ENCODE results near the gene SETDB1. TPM values are rescaled to one million over a fixed set of nuclear protein-coding genes. Genes with fewer than 3 reads are reported as not detected.

SETDB1 gene
- total and polyA plus RNA-seq, 4 donors = 5.4 to 23.7 (median 14.0) TPM

GRCh38 chr1:150957666-150958065, 31.5 kb downstream of the SETDB1 start:
- Histone ChIP-seq H3K27me3 (ENCODE audit: control insufficient read depth in 4 of 4, insufficient read depth in 4 of 4, low read length in 3 of 4) (no peaks in the 10 kb centered on the region), H3K9ac (ENCODE audit: low read depth in 1 of 2, low read length in 2 of 2) (no peak overlapping the region), H3K27ac (ENCODE audit: low read depth in 1 of 2, low read length in 2 of 2) (no peak overlapping the region), H3K9me3 (ENCODE audit: control insufficient read depth in 4 of 4, low read length in 3 of 4) (no peaks in the 10 kb centered on the region), H3K4me1 (ENCODE audit: control insufficient read depth in 4 of 4, insufficient read depth in 4 of 4, low read length in 3 of 4) (peaks cover 0 to 4% (median 0%) of the 10 kb centered on the region in 4 donors), H3K4me3 (ENCODE audit: low read depth in 1 of 3, low read length in 3 of 3) (no peak overlapping the region), H3K36me3 (ENCODE audit: control insufficient read depth in 4 of 4, insufficient read depth in 3 of 4, low read depth in 1 of 4, low read length in 3 of 4) (peaks cover 7 to 42% (median 32%) of the 10 kb centered on the region in 4 donors)
- no peak for DNase-seq (ENCODE audit: low spot score)
- WGBS = 97% methylated on average over 11 of the region's 11 CpGs
- TF ChIP-seq, protein P1, sequence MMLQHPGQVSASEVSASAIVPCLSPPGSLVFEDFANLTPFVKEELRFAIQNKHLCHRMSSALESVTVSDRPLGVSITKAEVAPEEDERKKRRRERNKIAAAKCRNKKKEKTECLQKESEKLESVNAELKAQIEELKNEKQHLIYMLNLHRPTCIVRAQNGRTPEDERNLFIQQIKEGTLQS (IDR thresholded peaks at IDR 0.05) = no peak
- no peak for TF ChIP-seq SP1 (IDR thresholded peaks at IDR 0.05)

DNA sequence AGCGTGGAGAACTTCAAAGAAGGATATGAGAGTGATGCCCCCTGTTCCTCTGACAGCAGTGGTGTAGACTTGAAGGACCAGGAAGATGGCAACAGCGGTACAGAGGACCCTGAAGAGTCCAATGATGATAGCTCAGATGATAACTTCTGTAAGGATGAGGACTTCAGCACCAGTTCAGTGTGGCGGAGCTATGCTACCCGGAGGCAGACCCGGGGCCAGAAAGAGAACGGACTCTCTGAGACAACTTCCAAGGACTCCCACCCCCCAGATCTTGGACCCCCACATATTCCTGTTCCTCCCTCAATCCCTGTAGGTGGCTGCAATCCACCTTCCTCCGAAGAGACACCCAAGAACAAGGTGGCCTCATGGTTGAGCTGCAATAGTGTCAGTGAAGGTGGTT, 34.5 kb downstream of the SETDB1 start:
- peaks cover 0 to 5% (median 2%) of the 10 kb centered on the region in 4 donors for H3K4me1 ChIP-seq (ENCODE audit: control insufficient read depth in 4 of 4, insufficient read depth in 4 of 4, low read length in 3 of 4)
- H3K36me3 ChIP-seq (ENCODE audit: control insufficient read depth in 4 of 4, insufficient read depth in 3 of 4, low read depth in 1 of 4, low read length in 3 of 4) = peaks cover 10 to 50% (median 45%) of the 10 kb centered on the region in 4 donors
- H3K9me3 ChIP-seq (ENCODE audit: control insufficient read depth in 4 of 4, low read length in 3 of 4) = no peaks in the 10 kb centered on the region
- no peak overlapping the region for H3K27ac ChIP-seq (ENCODE audit: low read depth in 1 of 2, low read length in 2 of 2)
- no peak overlapping the region for H3K9ac ChIP-seq (ENCODE audit: low read depth in 1 of 2, low read length in 2 of 2)
- DNase-seq (ENCODE audit: low spot score) = no peak
- 98% methylated on average over 7 of the region's 7 CpGs for WGBS
- H3K4me3 ChIP-seq (ENCODE audit: low read depth in 1 of 3, low read length in 3 of 3) = no peak overlapping the region
- TF ChIP-seq MAX (IDR thresholded peaks at IDR 0.05) = no peak
- TF ChIP-seq YY1 (IDR thresholded peaks at IDR 0.05) = no peak
- TF ChIP-seq SP1 (IDR thresholded peaks at IDR 0.05) = no peak
- TF ChIP-seq, protein P1 (IDR thresholded peaks at IDR 0.05) = no peak
- no peak for TF ChIP-seq FOXA1 (IDR thresholded peaks at IDR 0.05)
- TF ChIP-seq HNF4G (IDR thresholded peaks at IDR 0.05) = no peak
- TF ChIP-seq HNF4A (conservative IDR thresholded peaks at IDR 0.05) = no peak
- TF ChIP-seq NR2F2 (IDR thresholded peaks at IDR 0.05) = no peak
- TF ChIP-seq, protein P2, sequence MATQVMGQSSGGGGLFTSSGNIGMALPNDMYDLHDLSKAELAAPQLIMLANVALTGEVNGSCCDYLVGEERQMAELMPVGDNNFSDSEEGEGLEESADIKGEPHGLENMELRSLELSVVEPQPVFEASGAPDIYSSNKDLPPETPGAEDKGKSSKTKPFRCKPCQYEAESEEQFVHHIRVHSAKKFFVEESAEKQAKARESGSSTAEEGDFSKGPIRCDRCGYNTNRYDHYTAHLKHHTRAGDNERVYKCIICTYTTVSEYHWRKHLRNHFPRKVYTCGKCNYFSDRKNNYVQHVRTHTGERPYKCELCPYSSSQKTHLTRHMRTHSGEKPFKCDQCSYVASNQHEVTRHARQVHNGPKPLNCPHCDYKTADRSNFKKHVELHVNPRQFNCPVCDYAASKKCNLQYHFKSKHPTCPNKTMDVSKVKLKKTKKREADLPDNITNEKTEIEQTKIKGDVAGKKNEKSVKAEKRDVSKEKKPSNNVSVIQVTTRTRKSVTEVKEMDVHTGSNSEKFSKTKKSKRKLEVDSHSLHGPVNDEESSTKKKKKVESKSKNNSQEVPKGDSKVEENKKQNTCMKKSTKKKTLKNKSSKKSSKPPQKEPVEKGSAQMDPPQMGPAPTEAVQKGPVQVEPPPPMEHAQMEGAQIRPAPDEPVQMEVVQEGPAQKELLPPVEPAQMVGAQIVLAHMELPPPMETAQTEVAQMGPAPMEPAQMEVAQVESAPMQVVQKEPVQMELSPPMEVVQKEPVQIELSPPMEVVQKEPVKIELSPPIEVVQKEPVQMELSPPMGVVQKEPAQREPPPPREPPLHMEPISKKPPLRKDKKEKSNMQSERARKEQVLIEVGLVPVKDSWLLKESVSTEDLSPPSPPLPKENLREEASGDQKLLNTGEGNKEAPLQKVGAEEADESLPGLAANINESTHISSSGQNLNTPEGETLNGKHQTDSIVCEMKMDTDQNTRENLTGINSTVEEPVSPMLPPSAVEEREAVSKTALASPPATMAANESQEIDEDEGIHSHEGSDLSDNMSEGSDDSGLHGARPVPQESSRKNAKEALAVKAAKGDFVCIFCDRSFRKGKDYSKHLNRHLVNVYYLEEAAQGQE (IDR thresholded peaks at IDR 0.05) = no peak
- TF ChIP-seq RXRA (IDR thresholded peaks at IDR 0.05) = no peak
- TF ChIP-seq, protein P3, sequence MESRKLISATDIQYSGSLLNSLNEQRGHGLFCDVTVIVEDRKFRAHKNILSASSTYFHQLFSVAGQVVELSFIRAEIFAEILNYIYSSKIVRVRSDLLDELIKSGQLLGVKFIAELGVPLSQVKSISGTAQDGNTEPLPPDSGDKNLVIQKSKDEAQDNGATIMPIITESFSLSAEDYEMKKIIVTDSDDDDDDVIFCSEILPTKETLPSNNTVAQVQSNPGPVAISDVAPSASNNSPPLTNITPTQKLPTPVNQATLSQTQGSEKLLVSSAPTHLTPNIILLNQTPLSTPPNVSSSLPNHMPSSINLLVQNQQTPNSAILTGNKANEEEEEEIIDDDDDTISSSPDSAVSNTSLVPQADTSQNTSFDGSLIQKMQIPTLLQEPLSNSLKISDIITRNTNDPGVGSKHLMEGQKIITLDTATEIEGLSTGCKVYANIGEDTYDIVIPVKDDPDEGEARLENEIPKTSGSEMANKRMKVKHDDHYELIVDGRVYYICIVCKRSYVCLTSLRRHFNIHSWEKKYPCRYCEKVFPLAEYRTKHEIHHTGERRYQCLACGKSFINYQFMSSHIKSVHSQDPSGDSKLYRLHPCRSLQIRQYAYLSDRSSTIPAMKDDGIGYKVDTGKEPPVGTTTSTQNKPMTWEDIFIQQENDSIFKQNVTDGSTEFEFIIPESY (IDR thresholded peaks at IDR 0.05) = no peak
- TF ChIP-seq FOXA2 (IDR thresholded peaks at IDR 0.05) = no peak
- no peak for TF ChIP-seq GABPA (IDR thresholded peaks at IDR 0.05 in 1 of 2, conservative IDR thresholded peaks at IDR 0.05 in 1 of 2)
- TF ChIP-seq, protein P4, sequence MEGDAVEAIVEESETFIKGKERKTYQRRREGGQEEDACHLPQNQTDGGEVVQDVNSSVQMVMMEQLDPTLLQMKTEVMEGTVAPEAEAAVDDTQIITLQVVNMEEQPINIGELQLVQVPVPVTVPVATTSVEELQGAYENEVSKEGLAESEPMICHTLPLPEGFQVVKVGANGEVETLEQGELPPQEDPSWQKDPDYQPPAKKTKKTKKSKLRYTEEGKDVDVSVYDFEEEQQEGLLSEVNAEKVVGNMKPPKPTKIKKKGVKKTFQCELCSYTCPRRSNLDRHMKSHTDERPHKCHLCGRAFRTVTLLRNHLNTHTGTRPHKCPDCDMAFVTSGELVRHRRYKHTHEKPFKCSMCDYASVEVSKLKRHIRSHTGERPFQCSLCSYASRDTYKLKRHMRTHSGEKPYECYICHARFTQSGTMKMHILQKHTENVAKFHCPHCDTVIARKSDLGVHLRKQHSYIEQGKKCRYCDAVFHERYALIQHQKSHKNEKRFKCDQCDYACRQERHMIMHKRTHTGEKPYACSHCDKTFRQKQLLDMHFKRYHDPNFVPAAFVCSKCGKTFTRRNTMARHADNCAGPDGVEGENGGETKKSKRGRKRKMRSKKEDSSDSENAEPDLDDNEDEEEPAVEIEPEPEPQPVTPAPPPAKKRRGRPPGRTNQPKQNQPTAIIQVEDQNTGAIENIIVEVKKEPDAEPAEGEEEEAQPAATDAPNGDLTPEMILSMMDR (IDR thresholded peaks at IDR 0.05; ENCODE audit: low read depth, low read length, missing input control) = no peak
- no peak for TF ChIP-seq RAD21 (IDR thresholded peaks at IDR 0.05)
- no peak for TF ChIP-seq EGR1 (IDR thresholded peaks at IDR 0.05; ENCODE audit: low read depth in 2 of 2)
- no peaks in the 10 kb centered on the region for H3K27me3 ChIP-seq (ENCODE audit: control insufficient read depth in 4 of 4, insufficient read depth in 4 of 4, low read length in 3 of 4)
